Aorta (tissue), 5 donors: ENCODE data around the gene ARHGEF1. TPM values are rescaled to one million over a fixed set of nuclear protein-coding genes. Genes with fewer than 3 reads are reported as not detected.

Source experiments
- ATAC-seq: fragments of 200-7000 bp; cut with Tn5 transposase; one replicate; pipeline ENCODE4 v1.9.1; 2022; ENCODE audit warnings: moderate library complexity; ENCODE audit not compliant: low FRiP score
- DNase-seq, 2 donors: peaks; one replicate each; pipeline ENCODE4 v3.0.0-alpha.2; 2020
- H3K27ac ChIP-seq, 2 donors: one replicate each; pipeline ENCODE4 v1.5.1; 2013; ENCODE audit warnings: low read length in 2 of 2, mild to moderate bottlenecking in 2 of 2, moderate library complexity in 2 of 2, control low read depth in 1 of 2, inconsistent platforms in 1 of 2, low read depth in 1 of 2
- H3K27me3 ChIP-seq, 2 donors: one replicate each; pipeline ENCODE4 v1.6.1; 2013; ENCODE audit warnings: control low read depth in 1 of 2, low read length in 1 of 2, mild to moderate bottlenecking in 1 of 2, moderate library complexity in 1 of 2; ENCODE audit not compliant: insufficient read depth in 2 of 2, control insufficient read depth in 1 of 2
- H3K36me3 ChIP-seq, 2 donors: one replicate each; pipeline ENCODE4 v1.6.1; 2013; ENCODE audit warnings: control low read depth in 1 of 2, low read length in 1 of 2, mild to moderate bottlenecking in 1 of 2; ENCODE audit not compliant: insufficient read depth in 2 of 2, control insufficient read depth in 1 of 2
- H3K4me1 ChIP-seq, 2 donors: one replicate each; pipeline ENCODE4 v1.6.1; 2013; ENCODE audit warnings: low read length in 2 of 2, control low read depth in 1 of 2, mild to moderate bottlenecking in 1 of 2, moderate library complexity in 1 of 2; ENCODE audit not compliant: insufficient read depth in 2 of 2, control insufficient read depth in 1 of 2
- H3K4me3 ChIP-seq, 2 donors: one replicate each; pipeline ENCODE4 v1.5.1; 2013; ENCODE audit warnings: low read length in 2 of 2, control low read depth in 1 of 2, mild to moderate bottlenecking in 1 of 2
- H3K9me3 ChIP-seq: one replicate; pipeline ENCODE4 v1.6.1; 2013; ENCODE audit warnings: mild to moderate bottlenecking, low read length; ENCODE audit not compliant: control insufficient read depth
- WGBS, 2 donors: extraction: QIAGEN DNeasy Blood & Tissue Kit; methylation state at CpG; one replicate each; pipeline ENCODE4 v1.1.7; 2013; 5-methylcytosine and 5-hydroxymethylcytosine counted together
- intact Hi-C, 2 donors: fragments of 100-400 bp; cut with DNase I; formaldehyde crosslinking; loops; one replicate each; pipeline versions ENCODE4 v1.14.2 to v1.15.0; 2022
- long read RNA-seq, 2 donors: library from polyadenylated mRNA; unstranded; transcript quantifications; one replicate each; pipeline ENCODE4 v2.0.0, GENCODE V29; 2020 to 2021
- polyA plus RNA-seq, 2 donors: library from polyadenylated mRNA; stranded (reverse); fragments of 200-250 nt; gene quantifications; one replicate each; pipeline ENCODE4 v1.2.3, GENCODE V29; 2013
- total RNA-seq, 2 donors: library from RNA; stranded (reverse); fragmentation: NEBNext Ultra II Directional; extraction: Animal tissue kit (Norgen Biotek cat#: 25700); gene quantifications; one replicate each; pipeline ENCODE4 v1.2.1, GENCODE V29; 2021
- donor health status: healthy with polysubstance abuse.
- donor health status: Bipolar disorder and iron deficiency.
- donor health status: DM: no; HTN: no; CAD: no.
- donor health status: DM: no; HTN: no; CAD: no.
- donor health status: DM: yes; HTN: yes; CAD: no.

Gene ARHGEF1, protein sequence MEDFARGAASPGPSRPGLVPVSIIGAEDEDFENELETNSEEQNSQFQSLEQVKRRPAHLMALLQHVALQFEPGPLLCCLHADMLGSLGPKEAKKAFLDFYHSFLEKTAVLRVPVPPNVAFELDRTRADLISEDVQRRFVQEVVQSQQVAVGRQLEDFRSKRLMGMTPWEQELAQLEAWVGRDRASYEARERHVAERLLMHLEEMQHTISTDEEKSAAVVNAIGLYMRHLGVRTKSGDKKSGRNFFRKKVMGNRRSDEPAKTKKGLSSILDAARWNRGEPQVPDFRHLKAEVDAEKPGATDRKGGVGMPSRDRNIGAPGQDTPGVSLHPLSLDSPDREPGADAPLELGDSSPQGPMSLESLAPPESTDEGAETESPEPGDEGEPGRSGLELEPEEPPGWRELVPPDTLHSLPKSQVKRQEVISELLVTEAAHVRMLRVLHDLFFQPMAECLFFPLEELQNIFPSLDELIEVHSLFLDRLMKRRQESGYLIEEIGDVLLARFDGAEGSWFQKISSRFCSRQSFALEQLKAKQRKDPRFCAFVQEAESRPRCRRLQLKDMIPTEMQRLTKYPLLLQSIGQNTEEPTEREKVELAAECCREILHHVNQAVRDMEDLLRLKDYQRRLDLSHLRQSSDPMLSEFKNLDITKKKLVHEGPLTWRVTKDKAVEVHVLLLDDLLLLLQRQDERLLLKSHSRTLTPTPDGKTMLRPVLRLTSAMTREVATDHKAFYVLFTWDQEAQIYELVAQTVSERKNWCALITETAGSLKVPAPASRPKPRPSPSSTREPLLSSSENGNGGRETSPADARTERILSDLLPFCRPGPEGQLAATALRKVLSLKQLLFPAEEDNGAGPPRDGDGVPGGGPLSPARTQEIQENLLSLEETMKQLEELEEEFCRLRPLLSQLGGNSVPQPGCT
- total RNA-seq (100 to 1,000 TPM in 1 of 2 donors, 10 to 100 TPM in 1; 95.5 to 137 TPM), polyA plus RNA-seq (100 to 1,000 TPM in 1 of 2 donors, 10 to 100 TPM in 1; 29.8 to 163 TPM)
- long read RNA-seq, donor 1, transcript ARHGEF1-203 (29 exons, 3,243 nt): major isoform, 26 of 73 reads
- long read RNA-seq, donor 1, partial matches to known transcripts: 28 of 73 reads
- long read RNA-seq, donor 1, other reads (novel, unspliced or antisense): 13 of 73 reads
- long read RNA-seq, donor 2, transcript ARHGEF1-203 (29 exons, 3,243 nt): major isoform, 8 of 41 reads
- long read RNA-seq, donor 2, partial matches to known transcripts: 25 of 41 reads
- long read RNA-seq, donor 2, other reads (novel, unspliced or antisense): 8 of 41 reads

DNA sequence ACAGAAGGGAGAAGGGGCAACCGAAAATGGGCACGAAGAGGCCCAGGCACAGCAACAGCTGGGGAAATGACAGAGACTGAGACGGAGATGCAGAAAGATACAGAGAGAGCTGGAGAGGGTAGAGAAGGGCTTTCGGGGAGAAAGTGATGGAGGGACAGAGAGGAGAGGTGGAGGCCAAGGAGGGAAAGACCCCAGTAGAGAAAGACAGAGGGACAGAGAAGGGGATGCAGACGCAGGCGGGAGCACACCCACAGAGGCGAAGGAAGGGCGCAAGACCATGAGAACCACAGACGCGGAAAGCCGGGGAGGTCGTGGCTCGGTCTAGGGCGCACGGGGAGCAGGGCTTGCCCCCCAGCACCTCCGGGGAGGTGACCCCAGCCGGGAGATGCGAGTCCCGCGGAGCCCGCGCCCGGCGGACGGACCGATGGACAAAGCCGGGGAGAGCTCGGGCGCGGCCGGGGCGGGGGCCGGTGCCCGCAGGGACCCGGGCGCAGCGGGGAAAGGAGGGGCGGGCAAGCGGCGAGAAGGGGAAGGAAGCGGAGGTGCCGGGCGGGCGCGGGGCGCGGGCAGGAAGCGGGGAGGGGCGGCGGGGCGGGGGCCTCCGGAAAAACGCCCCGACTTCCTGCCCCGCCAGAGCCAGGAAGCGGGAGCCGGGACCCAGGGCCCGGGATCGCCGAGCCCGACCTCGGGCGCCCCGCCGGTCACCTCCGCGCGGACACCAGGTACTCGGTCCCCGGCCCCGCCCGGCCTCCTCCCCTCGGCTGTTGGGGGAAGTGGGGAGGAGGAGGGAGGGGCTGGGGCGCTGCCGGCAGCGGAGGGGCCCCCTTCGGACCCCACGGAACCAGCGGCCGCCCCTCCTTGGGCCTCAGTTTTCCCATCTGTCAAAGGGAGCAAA lies at the start of gene ARHGEF1:
Gene ARHGEF1 (plus strand): TSS at position 617 of the 895 bp plus-strand sequence. CDS start 4,899 bp downstream, outside the sequence.
- H3K27ac ChIP-seq: peak within 1 kb of the TSS in 1 of 2 donors; percentile 16
- DNase-seq (peak; percentile 77 to 90), ATAC-seq (peak; percentile 23)
- no peaks in the 10 kb centered on the region for H3K4me1 ChIP-seq
- peak within 1 kb of the TSS; percentile 95 to 96 for H3K4me3 ChIP-seq
- no peaks in the 10 kb centered on the region for H3K27me3 ChIP-seq
- H3K36me3 ChIP-seq: no peaks in the 10 kb centered on the region
- no peaks in the 10 kb centered on the region for H3K9me3 ChIP-seq
- intact Hi-C loops: loop anchor here (1.0 to 10.0 kb wide), 3 partner anchors 23 to 74 kb away; partner anchors contain the start of genes RABAC1 (in 2 of the 2) and RPS19 (in 1 of the 2)
- 2 to 6% methylated on average over 24 to 80 of the region's 80 CpGs for WGBS, 2 donors

- Histone ChIP-seq H3K9me3 (no peaks in the 10 kb centered on the region), H3K4me1 (no peaks in the 10 kb centered on the region), H3K27me3 (no peaks in the 10 kb centered on the region), H3K4me3 (no peak overlapping the region), H3K27ac (no peak overlapping the region), H3K36me3 (no peaks in the 10 kb centered on the region)
- no peak for ATAC-seq
- 61 to 63% methylated on average over 13 of the region's 13 CpGs for WGBS, 2 donors
- intact Hi-C loops: no loop called here
- DNase-seq: no peak
These were observed 44.8 kb upstream of the ARHGEF1 start for GRCh38 chr19:41837981-41838708.

DNA sequence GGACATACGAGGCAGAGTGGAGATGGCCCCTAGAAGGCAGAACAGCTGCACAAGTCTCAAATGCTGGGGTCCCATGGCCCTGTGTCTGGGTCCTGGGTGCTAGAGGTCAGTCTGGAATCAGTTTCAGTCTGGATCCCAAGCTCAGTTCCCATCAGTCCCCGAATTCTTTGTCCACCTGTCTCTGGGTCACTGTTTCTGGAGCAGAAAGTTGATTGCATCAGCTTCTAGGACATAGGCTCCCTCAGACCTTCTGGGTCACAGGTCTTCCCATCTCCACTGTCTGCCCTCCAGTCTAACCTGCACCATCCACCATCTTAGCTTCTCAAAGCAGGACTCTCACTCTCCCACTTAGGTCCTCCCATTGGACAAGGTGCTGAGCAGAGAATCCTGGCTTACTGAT lies 43.8 kb upstream of the ARHGEF1 start:
- no peak overlapping the region for H3K4me3 ChIP-seq
- H3K36me3 ChIP-seq: no peaks in the 10 kb centered on the region
- H3K4me1 ChIP-seq: no peaks in the 10 kb centered on the region
- DNase-seq (no peak), ATAC-seq (no peak)
- 62 to 64% methylated on average over 2 of the region's 2 CpGs for WGBS, 2 donors
- no peaks in the 10 kb centered on the region for H3K27me3 ChIP-seq
- H3K9me3 ChIP-seq: no peaks in the 10 kb centered on the region
- no peak overlapping the region for H3K27ac ChIP-seq
- intact Hi-C loops: no loop called here

- DNase-seq: no peak
- no peak overlapping the region for H3K27ac ChIP-seq
- no peaks in the 10 kb centered on the region for H3K27me3 ChIP-seq
- no peak overlapping the region for H3K4me3 ChIP-seq
- no peaks in the 10 kb centered on the region for H3K9me3 ChIP-seq
- no peaks in the 10 kb centered on the region for H3K4me1 ChIP-seq
- WGBS, 2 donors: 64 to 69% methylated on average over 7 of the region's 7 CpGs
- H3K36me3 ChIP-seq: no peaks in the 10 kb centered on the region
- intact Hi-C loops: no loop called here
- ATAC-seq: no peak
These were observed 39.6 kb upstream of the ARHGEF1 start for GRCh38 chr19:41843371-41843770.

GRCh38 chr19:41844601-41845000 lies 38.4 kb upstream of the ARHGEF1 start, which contains the start of gene LYPD4:
Gene LYPD4 (minus strand): TSS chr19:41844683. CDS start chr19:41839285, 5,398 bp downstream.
- no peak within 1 kb of the TSS for H3K27ac ChIP-seq
- no peaks in the 10 kb centered on the region for H3K27me3 ChIP-seq
- no peaks in the 10 kb centered on the region for H3K9me3 ChIP-seq
- WGBS, 2 donors: 79 to 80% methylated on average over 30 of the region's 30 CpGs
- no peaks in the 10 kb centered on the region for H3K4me1 ChIP-seq
- DNase-seq (no peak), ATAC-seq (no peak)
- no peaks in the 10 kb centered on the region for H3K36me3 ChIP-seq
- H3K4me3 ChIP-seq: no peak within 1 kb of the TSS
- intact Hi-C loops: no loop called here

GRCh38 chr19:41845001-41845050 lies 38.2 kb upstream of the ARHGEF1 start, which contains the start of gene DMRTC2:
Gene DMRTC2 (plus strand): TSS chr19:41845042. CDS start chr19:41847429, 2,387 bp downstream.
- H3K27me3 ChIP-seq: no peaks in the 10 kb centered on the region
- H3K9me3 ChIP-seq: no peaks in the 10 kb centered on the region
- no peak for DNase-seq
- no peak within 1 kb of the TSS for H3K4me3 ChIP-seq
- no peaks in the 10 kb centered on the region for H3K36me3 ChIP-seq
- H3K27ac ChIP-seq: no peak within 1 kb of the TSS
- intact Hi-C loops: no loop called here
- 93 to 96% methylated on average over 3 of the region's 3 CpGs for WGBS, 2 donors
- ATAC-seq: no peak
- no peaks in the 10 kb centered on the region for H3K4me1 ChIP-seq

DNA sequence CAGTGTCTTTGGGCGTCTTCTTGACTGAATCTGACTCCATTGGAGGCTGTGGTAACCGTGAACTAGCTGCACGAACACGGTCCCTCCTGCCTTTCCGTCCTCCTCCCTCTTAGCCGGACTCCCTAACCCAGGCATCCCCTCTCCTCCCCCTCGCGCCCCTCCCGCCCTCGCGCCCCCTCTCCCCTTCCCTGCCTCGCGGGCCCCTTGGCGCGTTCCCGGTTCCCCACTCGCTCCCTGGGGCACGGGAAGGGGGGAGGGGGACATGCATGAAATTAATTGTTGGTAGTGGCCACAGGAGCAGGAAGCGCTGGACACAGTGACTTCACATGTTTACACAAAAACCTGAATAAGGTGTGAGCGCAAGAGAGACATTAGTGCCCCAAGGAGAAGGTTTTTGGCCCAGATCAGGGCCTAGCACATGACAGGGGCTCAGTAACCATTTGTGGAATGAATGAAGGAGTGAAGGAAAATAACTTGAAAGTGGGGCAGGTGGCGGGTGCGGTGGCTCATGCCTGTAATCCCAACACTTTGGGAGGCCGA lies 37.9 kb upstream of the ARHGEF1 start:
- WGBS, 2 donors: 90% methylated on average over 15 to 23 of the region's 23 CpGs

More for the DNA sequence above, 37.9 kb upstream of the ARHGEF1 start:
- H3K27ac ChIP-seq: no peak overlapping the region
- no peak for ATAC-seq
- no peak for DNase-seq
- H3K36me3 ChIP-seq: no peaks in the 10 kb centered on the region
- no peaks in the 10 kb centered on the region for H3K27me3 ChIP-seq
- intact Hi-C loops: no loop called here
- H3K4me1 ChIP-seq: no peaks in the 10 kb centered on the region
- no peak overlapping the region for H3K4me3 ChIP-seq
- H3K9me3 ChIP-seq: no peaks in the 10 kb centered on the region
